Left renal cortex interstitium (tissue), 4 donors: Measurements from ENCODE around the gene CNN3. TPM values are rescaled to one million over a fixed set of nuclear protein-coding genes. Genes with fewer than 3 reads are reported as not detected.

Experiments used
- DNase-seq, 4 donors: peaks; one replicate each; pipeline ENCODE4 v3.0.0-alpha.2; 2013; ENCODE audit warnings: low read depth in 4 of 4, low spot score in 2 of 4, missing footprints in 1 of 4
- polyA plus RNA-seq, 4 donors: library from polyadenylated mRNA; unstranded; fragments of 120-200 nt; gene quantifications; one replicate each; pipeline ENCODE4 v1.2.1, GENCODE V29; 2013; ENCODE audit not compliant: insufficient read length in 4 of 4

CNN3 gene
- 100 to 1,000 TPM; 301 to 398 (median 342) TPM for polyA plus RNA-seq

GRCh38 chr1:94926915-94927404 lies at the start of gene CNN3:
Gene CNN3 (minus strand): TSS chr1:94927110. CDS start chr1:94926894, 216 bp downstream.
- peak; percentile 60 to 85 (median 82) for DNase-seq

GRCh38 chr1:94974824-94975223 lies 47.9 kb upstream of the CNN3 start:
- no peak for DNase-seq

DNA sequence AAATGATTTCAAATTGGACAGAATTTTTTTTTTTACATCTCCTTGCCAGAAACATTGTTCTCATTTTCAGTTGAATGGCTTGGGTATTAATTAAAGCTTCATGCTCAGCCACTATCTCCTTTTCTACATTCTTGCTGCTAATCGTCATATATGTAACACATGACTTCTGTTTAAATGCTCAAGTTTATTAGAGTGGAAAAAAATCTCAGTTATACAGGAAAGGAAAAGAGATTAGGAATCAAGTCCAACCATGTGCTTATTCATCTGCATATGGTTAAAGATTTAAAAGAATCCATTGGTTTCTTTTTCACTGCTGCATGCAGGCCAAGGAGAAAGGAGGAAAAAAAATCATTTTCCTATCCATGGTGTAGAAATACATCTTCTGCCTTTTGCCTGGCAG lies 47.3 kb upstream of the CNN3 start:
- DNase-seq: no peak

GRCh38 chr1:94973309-94973922 lies 46.5 kb upstream of the CNN3 start:
- no peak for DNase-seq

- no peak for DNase-seq
These were observed 44.6 kb upstream of the CNN3 start for GRCh38 chr1:94971491-94971924.

- DNase-seq: no peak
These were observed 43.9 kb upstream of the CNN3 start for GRCh38 chr1:94970783-94971182.

GRCh38 chr1:94969137-94969536 lies 42.2 kb upstream of the CNN3 start:
- DNase-seq: no peak

GRCh38 chr1:94966033-94966432 lies 39.1 kb upstream of the CNN3 start:
- no peak for DNase-seq

- no peak for DNase-seq
These were observed 37.0 kb upstream of the CNN3 start for GRCh38 chr1:94963864-94964263.

DNA sequence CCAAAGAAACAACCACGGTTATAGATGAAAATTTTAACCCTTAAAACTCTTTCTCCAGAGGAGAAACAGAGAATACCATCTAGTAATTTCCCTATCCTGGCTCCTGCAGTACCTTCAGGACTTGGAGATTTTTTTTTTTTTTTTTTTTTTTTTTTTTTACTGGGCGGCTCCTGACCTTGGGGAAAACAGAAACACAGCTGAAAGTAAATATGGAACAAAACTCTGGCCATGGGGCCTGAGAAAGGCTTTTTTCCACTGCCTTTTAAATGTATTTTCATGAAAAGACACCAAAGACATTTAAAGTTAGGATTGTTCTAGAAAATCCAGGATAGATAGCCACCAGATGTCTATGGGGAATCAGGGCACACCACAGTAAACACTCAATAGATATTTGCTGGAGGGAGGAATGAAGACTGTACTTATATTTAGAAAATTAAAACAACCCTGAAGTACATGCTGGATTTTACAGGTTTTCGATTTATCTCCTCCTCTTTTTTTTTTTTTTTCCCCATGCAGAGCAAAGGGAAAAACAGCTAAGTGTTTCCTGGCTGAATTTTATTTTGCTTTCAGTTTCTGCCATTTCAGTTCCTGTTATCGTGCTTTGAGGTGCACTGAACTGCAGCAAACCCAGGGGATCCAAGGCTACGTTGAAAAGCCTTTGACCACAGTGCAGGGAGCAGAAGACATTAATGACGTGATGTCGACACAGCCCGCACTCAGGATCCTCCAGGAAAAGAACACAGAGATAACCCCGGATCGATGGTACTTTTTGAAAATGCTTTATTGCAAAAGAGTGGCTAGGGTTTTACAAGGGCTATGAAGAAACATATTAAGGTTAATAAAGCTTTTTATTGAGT lies 35.7 kb upstream of the CNN3 start:
- DNase-seq: no peak

DNA sequence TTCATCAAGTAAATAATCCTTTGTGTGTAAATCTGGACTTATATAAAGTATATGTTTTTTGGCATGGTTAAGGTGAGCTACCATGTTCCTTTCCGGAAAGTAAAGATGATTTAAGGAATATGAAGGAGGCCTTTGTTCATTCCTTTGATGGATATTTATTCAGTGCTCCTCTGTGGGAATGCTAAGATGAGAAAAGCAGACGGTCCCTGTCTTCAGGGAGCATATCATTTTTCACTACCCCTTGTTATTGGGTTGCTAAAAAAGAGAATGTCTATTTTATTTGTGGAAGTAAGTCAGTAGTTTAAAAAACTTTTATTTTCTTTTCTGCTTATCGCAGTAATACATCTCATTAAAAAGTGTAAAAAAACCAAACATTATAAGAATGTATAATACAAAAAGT lies 35.1 kb upstream of the CNN3 start:
- no peak for DNase-seq

GRCh38 chr1:94961582-94961981 lies 34.7 kb upstream of the CNN3 start:
- DNase-seq: no peak

GRCh38 chr1:94958081-94958480 lies 31.2 kb upstream of the CNN3 start:
- DNase-seq: no peak

DNA sequence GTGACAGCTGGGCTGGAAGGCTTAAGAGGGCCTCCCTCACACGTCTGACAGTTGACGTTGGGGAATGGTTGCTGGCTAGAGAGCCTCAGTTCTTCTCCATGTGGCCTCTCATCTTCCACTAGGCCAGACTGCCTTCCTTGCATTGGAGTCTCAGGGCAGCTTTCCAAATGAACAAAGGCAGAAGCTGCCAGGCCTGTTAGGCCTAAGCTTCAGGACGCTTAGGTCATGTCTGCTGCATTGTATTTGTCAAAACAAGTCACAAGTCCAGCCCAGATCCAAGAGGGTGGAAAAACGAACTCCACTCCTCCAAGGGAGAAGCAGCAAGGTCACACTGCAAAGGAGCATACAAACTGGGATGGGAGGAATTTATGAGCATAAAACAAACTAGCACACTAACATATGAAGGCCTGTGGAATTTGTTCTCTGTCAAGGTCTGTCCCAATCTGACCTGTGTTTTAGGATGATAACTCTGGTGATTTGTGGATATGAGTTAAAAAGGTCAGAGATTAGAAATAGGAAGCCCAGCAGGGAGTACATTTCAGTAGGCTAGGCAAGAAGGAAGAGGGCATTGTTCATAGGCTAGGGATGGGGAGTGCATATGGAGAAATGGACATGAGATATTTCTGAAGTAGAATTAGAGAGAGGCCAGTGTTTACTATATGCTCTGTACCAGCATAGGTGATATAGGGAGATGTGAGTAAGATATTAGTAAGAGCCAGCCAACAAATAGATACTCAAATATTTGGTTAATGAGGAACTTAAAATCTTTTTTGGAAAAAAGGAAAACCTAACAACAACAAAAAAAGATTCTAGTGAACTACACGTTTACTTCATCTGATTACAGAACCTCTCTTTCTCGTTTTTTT lies 29.1 kb upstream of the CNN3 start:
- DNase-seq: no peak

DNA sequence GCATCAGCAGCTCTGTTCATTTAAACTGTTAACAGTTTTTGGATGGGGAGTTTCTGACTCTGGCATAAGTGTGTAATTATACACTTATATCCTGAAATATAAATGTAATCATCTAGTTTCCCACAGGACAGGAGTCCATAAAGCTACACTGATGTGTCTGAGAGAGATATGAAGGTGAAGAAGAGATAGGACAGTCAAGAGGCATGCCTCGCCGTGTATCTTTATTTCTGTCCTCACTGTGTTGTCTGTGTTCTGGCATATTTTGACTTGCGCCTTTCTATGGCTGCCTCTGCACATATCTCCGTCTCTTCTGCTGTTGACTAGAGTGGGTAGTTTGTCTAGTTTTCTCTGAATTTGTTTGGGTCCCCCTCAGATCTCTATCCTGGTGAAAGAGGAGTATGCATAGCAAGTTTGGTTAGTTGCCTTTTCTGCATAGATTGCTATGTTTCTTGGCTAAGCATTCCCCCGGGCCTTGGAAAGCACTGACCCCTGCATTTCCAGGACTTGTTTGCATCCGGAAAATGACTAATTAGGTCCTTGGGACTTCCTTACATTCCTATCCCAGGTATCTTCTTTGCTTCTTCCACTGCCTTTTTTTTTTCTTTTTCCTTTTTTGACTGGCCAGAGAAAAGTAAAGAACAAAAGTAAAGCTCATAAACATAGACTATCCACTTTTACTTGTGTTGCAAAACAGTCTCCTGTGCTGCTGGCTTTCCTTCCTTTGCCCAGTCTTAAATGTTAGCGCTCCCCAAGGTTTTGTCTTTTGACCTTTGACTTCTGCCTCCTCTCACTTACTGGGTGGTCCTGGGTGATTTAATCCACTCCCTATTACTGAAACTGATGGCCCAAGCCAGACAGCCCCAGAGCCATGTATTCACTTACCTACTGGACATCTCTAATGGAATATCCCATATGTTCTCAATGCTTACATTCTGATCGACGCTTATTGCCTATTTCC lies 27.6 kb upstream of the CNN3 start:
- no peak for DNase-seq

DNA sequence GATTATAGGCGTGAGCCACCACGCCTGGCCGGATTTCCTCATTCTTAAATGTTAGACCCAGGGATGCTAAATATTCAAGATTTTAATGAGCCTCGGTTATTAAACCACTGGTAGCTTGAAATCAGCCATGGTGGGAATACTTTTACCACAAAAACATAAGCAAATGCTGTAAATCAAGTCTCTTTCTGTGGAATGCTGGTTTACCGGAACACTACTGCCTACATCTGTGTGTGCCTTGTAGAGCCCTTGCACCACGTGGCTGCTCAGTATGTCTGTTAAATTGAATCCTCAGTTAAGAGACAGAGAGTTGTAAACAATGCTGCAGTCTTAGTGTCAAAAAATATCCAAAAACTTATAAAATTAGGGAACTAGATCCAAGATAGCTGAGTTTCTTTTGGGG lies 26.8 kb upstream of the CNN3 start:
- no peak for DNase-seq

DNA sequence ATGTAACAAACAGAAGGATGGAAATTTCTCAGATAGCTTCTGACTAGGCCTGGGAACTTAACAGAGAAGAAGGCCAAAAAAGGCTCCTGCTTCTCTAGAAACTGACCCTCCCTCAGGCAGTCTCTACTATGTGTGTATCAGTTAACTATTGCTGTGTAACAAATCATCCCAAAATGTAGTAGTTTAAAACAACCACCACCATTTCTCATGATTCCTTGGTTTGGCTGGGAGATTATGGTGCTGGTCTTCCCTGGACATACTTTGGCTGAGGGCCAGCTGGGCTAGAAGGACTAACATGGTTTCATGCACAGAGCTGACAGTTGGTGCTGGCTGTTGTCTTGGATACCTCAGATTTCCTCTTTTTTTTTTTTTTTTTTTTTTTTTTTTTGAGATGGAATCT lies 26.2 kb upstream of the CNN3 start:
- no peak for DNase-seq

DNA sequence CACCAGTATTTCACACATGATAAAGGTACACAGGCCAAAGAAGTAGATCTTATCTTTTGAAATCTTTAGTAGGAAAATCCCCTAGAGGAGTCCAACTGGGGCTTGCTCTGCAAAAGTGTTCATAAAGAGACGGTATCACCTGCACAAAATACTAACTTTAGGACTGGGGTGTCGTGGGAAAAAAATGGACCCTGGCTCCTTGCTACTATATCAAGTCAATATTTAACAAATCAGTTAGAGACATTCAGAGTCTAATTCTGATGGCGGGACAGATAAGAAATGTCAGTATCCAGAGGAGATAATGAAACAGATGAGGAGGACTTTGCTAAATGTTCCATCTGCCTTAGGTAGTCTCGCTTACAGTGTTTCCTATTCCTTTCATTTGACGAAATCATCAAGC lies 25.6 kb upstream of the CNN3 start:
- DNase-seq: no peak

DNA sequence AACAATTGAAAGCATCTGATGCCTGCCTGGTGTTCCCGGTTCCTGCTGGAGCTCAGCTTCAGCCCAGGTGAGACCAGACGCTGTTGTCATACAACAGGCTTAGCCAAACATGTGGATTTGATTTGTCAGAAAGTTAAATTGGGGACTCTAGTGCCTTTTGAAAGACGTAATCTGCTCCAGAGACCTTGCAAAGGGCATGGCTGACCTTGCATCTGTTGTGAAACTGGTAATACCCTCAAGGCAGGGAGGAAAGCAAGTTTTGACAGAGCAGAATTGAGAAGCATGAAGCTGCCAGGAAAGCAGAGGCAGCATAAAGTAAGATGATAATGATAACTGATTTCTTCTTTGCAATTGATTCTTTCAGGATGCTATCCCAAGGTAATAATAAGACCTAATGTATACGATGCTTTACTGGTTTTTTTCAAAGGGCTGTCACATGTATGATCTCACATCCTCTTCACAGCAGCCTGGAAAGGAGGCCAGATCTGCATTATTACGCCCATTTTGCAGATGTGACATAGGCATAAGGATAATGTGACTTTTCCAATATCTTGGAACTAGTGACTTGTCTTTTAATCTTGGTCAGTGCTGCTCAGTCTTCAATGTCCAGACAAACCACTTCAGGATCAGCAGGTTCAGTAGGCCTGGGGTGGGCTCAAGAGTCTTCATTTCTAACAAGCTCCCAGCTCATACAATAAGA lies 24.7 kb upstream of the CNN3 start:
- no peak for DNase-seq
